Glomerular visceral epithelial cell (primary cell): Measurements from ENCODE around the gene ITSN1.
A peak's percentile ranks its signal among the peaks of the same experiment; 100 is the strongest.

Experiments used
- DNase-seq: peaks from one replicate; pipeline ENCODE4 v3.0.0-alpha.2; 2016; ENCODE audit errors: extremely low spot score

Gene ITSN1

GRCh38 chr21:33813832-33814365 lies 171.6 kb downstream of the ITSN1 start:
- no peak for DNase-seq

GRCh38 chr21:33815143-33815707 lies 172.9 kb downstream of the ITSN1 start:
- DNase-seq: no peak

- DNase-seq: no peak
These were observed 173.9 kb downstream of the ITSN1 start for GRCh38 chr21:33816174-33816573.

- DNase-seq: no peak
These were observed 174.8 kb downstream of the ITSN1 start for GRCh38 chr21:33817138-33817537.

- DNase-seq: no peak
These were observed 175.6 kb downstream of the ITSN1 start for GRCh38 chr21:33817663-33818451.

- DNase-seq: no peak
These were observed 178.0 kb downstream of the ITSN1 start for GRCh38 chr21:33820230-33820770.

GRCh38 chr21:33820798-33821197 lies 178.5 kb downstream of the ITSN1 start:
- no peak for DNase-seq

- no peak for DNase-seq
These were observed 179.4 kb downstream of the ITSN1 start for GRCh38 chr21:33821503-33822322.

GRCh38 chr21:33824156-33824941 lies 182.0 kb downstream of the ITSN1 start:
- DNase-seq: peak; percentile 54

GRCh38 chr21:33825419-33825818 lies 183.1 kb downstream of the ITSN1 start:
- DNase-seq: no peak

- DNase-seq: peak; percentile 30
These were observed 183.6 kb downstream of the ITSN1 start for GRCh38 chr21:33825915-33826314.

- no peak for DNase-seq
These were observed 185.8 kb downstream of the ITSN1 start for GRCh38 chr21:33828083-33828482.

- DNase-seq: no peak
These were observed 186.3 kb downstream of the ITSN1 start for GRCh38 chr21:33828577-33828976.

GRCh38 chr21:33829844-33830243 lies 187.5 kb downstream of the ITSN1 start:
- DNase-seq: no peak

- no peak for DNase-seq
These were observed 189.8 kb downstream of the ITSN1 start for GRCh38 chr21:33831962-33832659.

- DNase-seq: no peak
These were observed 192.7 kb downstream of the ITSN1 start for GRCh38 chr21:33834801-33835500.

GRCh38 chr21:33835920-33836319 lies 193.6 kb downstream of the ITSN1 start:
- no peak for DNase-seq

GRCh38 chr21:33836408-33836807 lies 194.1 kb downstream of the ITSN1 start:
- DNase-seq: peak; percentile 14

GRCh38 chr21:33839167-33839716 lies 196.9 kb downstream of the ITSN1 start:
- no peak for DNase-seq

- DNase-seq: no peak
These were observed 197.5 kb downstream of the ITSN1 start for GRCh38 chr21:33839806-33840205.
